GM21423 (cell line): ENCODE data around the gene TBC1D9B.
"Not testable (repeated sequence)": the region's sequence is repeated elsewhere in the genome, so short reads cannot be mapped to it uniquely, and the experiment has no call there.

Experiments used
- ATAC-seq: cut with Tn5 transposase; IDR thresholded peaks from one replicate; pipeline ENCODE4 v1.9.1; 2021; ENCODE audit warnings: mild to moderate bottlenecking, moderate library complexity; ENCODE audit not compliant: unreplicated experiment

Gene TBC1D9B

DNA sequence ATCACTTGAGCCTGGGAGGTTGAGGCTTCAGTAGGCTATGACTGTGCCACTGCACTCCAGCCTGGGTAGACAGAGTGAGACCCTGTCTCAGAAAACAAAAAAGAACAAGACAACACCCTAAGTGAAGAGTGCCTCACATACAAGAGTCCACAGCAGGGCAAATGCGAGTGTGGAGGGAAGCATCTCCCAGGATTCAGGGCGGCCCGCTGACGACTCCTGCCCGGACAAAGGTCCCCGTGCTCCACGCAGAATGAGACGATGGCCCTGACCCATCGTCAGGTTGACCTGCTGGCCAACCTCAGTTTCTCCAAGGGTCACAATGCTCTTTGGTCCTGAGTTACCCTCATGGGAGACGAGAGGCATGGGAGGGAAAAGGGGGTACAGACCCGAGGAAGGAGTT, 67.4 kb downstream of the TBC1D9B start:
- ATAC-seq, result no peak

DNA sequence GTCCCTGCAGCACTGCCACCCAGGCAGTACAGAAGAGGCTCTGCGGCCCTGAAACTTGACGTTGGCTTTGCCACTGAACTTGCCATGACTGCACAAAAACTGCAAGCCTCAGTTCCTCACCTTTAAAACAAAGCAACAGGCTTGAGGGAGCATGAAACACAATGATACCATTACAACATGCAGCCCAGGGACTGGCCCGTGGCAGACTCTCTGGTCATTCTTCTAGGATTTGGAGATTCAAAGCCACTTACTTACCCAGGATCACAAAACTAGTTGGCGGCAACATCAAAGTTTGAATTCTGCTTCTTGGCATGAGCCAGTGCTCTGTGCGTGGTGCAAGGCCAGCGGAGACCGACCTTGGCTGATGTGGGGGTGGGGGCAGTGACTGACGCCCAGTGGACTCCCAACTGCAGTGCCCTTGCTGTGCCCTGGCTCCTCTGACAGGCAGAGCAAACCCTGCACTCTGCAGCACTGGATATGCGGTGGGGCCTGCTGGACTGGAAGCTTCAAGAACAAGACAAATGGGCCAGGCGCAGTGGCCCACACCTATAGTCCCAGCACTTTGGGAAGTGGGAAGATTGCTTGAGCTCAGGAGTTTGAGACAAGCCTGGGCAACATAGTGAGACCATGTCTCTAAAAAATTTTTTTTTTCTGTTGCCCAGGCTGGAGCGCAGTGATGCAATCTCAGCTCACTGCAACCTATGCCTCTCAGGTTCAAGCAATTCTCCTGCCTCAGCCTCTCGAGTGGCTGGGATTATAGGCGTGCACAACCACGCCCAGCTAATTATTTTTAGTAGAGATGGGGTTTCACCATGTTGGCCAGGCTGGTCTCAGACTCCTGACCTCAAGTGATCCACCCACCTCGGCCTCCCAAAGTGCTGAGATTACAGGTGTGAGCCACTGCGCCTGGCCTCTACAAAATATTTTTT, 68.1 kb downstream of the TBC1D9B start:
- no peak for ATAC-seq

DNA sequence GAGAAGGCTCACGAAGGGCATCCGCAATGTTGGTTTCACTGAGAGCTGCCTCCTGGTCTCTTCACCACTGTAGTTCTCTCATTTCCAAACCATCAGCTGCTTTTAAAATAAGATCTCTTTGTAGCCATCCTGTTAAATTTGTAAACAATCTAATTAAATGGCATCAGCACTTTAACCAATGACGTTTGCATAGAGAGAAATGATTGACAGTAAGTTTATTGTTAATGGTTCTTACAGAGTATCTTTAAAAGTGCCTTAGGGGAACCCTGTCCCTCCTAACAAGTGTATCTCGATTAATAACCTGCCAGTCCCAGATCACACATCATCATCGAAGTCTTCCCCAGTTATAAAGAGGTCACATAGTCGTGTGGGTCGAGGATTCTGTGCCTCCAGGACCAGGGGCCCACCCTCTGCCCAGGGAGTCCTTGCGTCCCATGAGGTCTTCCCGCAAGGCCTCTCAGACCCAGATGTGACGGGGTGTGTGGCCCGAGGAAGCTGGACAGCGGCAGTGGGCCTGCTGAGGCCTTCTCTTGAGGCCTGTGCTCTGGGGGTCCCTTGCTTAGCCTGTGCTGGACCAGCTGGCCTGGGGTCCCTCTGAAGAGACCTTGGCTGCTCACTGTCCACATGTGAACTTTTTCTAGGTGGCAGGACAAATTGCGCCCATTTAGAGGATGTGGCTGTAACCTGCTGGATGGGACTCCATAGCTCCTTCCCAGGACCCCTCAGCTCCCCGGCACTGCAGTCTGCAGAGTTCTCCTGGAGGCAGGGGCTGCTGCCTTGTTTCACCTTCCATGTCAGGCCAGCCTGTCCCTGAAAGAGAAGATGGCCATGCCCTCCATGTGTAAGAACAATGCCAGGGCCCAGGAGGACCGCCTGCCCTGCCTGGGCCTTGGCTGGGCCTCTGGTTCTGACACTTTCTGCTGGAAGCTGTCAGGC, 70.4 kb downstream of the TBC1D9B start:
- no peak for ATAC-seq

DNA sequence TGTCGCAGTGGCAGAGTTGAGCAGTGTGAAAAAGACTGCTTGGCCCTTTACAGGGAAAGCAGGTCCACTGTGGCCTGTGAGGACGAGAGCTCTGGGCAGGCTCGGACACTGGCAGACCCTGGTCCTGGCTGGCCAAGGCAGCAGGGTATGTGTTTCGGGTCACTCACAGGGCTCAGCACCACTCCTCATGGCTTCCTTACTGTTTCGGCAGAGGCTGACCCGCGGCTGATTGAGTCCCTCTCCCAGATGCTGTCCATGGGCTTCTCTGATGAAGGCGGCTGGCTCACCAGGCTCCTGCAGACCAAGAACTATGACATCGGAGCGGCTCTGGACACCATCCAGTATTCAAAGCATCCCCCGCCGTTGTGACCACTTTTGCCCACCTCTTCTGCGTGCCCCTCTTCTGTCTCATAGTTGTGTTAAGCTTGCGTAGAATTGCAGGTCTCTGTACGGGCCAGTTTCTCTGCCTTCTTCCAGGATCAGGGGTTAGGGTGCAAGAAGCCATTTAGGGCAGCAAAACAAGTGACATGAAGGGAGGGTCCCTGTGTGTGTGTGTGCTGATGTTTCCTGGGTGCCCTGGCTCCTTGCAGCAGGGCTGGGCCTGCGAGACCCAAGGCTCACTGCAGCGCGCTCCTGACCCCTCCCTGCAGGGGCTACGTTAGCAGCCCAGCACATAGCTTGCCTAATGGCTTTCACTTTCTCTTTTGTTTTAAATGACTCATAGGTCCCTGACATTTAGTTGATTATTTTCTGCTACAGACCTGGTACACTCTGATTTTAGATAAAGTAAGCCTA, 71.3 kb downstream of the TBC1D9B start:
- peak; percentile 71 for ATAC-seq

DNA sequence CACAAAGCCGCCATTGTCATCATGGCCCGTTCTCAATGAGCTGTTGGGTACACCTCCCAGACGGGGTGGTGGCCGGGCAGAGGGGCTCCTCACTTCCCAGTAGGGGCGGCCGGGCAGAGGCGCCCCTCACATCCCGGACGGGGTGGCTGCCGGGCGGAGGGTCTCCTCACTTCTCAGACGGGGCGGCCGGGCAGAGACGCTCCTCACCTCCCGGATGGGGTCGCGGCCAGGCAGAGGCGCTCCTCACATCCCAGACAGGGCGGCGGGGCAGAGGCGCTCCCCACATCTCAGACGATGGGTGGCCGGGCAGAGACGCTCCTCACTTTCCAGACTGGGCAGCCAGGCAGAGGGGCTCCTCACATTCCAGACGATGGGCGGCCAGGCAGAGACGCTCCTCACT, 72.8 kb downstream of the TBC1D9B start:
- not testable (repeated sequence) for ATAC-seq

DNA sequence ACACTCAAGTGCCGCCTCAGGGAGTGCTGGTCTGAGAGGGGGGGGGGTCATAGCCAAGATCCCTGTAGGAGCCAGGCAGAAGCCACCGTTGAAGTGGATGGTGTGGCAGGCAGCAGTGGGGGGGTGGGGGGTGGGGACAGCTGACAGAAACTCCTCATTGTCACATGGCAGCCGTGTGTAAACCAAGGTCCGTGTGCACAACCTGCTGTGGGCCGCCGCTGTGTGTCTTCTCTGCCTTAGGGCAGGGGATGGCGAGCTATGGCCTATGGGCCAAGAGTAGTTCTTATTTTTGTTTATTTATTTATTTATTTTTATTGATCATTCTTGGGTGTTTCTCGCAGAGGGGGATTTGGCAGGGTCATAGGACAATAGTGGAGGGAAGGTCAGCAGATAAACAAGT, 73.6 kb downstream of the TBC1D9B start:
- ATAC-seq, result no peak

DNA sequence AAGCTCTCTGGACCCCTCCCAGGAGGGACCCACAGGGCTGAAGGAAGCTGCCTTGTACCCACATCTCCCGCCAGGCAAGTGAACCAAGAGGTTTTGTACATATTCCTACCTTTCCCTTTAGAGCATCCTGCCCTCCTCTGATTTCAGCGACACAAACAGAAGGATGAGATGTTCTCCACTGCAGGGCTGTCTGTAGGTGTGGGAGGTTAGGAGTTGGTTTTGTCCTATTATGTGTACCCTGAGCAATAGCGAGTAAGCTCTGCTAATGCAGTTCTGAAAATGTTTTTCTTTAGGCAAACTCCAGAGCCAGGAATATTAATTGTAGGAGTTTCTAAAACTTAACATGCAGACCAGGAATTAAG, 74.0 kb downstream of the TBC1D9B start:
- ATAC-seq, result no peak

DNA sequence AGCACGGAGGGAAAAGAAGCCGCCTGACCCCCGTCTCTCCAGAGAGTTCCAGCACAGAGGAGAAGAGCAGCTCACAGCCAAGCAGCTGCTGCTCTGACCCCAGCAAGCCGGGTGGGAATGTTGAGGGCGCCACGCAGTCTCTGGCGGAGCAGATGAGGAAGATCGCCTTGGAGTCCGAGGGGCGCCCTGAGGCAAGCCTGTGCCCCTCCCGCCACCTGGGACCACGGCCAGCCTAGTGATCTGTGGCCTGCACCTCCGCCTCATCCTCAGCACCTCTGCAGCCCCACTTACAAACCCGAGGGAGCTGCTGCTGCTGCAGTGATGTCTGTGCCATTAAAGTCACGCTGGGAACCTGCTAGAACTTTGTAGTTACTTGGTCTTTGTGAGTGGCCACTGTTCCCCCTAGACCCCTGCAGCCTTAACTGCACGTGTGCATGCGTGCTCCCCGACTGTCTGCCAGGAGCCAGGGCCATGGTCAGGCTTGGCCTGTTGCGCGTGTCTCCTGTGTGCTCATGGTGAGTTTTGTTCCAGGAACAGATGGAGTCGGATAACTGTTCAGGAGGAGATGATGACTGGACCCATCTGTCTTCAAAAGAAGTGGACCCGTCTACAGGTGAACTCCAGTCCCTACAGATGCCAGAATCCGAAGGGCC, 74.5 kb downstream of the TBC1D9B start:
- ATAC-seq, result no peak

DNA sequence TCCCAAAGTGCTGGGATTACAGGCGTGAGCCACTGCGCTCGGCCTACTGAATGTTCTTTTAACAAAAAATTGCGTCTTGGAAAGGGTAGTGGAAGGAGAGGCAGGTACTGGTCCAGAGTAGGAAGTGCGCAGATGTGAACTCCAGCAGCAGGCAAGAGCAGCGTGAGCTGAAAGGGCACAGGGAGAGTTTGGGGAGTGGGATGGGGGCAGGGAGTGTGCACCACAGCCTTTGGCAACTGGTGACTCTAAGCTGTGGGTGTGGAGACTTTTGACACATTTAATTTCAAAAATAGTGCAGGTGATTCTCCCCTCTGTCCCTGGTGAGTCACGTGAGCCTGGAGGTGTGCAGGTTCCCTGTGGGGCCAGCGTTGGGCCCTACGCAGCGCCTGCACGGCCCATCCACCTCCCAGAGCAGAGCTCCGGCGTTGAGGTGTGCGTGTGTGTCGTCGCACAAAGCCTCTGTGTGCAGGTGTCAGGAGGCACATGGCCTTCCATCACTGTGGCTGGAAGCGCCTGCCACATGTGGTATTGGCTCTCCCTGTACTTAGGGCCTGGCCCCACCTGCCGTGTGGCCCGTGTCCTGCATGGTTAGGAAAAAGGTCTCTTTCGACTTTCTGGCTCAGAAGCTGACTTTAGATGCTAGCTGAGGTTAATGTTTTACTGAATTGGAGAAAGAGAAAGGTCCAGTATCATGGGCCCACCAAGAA, 75.5 kb downstream of the TBC1D9B start:
- ATAC-seq, result no peak

DNA sequence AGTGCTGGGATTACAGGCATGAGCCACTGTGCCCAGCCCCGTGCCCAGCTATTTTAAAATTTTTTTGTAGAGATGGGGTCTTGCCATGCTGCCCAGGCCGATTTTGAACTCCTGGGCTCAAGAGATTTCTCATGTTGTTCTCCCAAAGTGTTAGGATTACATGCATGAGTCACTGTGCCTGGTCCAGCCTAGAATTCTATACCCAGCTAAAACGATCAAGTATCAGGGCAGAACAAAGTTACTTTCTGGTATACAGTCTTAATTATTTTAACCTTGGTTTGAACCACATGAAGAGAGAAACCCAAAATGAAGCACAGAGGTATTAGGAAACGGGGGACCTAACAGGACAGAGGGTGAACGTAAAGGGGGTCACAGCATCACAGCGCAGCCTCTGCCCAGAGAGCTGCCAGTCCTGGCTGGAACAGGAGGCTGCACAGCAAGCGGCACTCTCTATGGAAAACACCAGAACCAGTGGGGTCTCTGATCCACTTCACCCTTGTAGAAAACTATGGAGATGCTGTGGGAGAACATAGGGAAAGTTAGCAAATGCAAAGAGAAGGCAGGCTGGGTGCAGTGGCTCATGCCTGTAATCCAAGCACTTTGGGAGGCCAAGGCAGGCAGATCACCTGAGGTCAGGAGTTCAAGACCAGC, 76.8 kb downstream of the TBC1D9B start:
- ATAC-seq, result no peak

DNA sequence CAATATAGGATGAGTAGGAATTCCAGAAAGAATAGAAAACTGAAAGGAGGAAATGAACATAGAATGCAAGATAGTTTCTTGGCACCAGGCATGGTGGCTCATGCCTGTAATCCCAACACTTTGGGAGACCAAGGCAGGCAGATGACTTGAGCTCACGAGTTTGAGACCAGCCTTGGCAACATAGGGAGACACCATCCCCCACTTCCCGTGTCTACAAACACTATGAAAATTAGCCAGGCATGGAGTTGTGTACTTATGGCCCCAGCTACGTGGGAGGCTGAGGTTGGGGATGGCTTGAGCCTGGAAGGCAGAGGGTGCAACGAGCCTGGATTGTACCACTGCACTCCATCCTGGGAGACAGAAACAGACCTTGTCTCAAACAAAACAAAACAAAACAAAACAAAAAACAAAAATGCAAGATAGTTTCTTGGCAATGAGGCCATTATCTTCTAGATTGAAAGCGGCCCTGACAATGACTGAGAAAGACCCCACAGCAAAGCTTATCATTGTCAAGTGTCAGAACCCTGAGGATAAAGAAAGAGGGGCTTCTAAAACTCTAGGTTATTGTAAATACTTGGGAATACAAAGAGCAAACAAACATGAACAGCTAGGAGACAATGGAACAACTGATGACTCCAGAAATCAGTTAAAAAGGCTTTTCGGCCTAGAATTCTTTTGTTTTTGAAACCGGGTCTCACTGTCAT, 77.8 kb downstream of the TBC1D9B start:
- no peak for ATAC-seq

DNA sequence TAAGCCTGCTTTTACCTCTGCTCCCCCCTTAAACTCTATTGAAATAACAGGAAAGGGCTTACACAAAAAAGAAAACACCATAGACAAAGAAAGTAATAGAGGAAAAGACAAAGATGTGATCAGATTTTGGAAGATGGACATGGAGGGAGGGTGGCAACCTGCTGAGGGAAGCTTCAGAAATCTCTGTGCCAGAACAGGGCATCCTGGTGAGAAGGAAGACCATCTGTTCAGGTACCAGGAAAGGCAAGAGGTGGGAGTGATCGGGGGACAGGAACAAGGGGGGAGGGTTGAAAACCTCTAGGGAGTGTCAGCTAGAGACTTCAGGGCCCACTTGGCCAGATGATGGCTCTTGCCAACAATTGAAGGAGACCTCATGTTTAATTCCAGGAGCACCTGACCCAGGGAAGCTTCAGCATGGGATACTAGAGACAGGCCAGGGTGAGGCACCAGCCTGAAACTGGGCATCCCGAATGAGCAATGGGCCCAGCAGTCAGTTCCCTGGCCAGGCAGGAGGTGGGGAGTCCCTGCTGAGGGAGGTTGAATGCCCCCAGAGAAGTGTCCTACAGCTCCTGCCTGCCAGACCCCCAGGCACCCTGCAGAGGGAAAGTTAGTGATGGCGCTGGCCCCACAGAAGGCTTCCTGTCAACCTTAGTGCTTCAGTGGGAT, 78.8 kb downstream of the TBC1D9B start:
- no peak for ATAC-seq

DNA sequence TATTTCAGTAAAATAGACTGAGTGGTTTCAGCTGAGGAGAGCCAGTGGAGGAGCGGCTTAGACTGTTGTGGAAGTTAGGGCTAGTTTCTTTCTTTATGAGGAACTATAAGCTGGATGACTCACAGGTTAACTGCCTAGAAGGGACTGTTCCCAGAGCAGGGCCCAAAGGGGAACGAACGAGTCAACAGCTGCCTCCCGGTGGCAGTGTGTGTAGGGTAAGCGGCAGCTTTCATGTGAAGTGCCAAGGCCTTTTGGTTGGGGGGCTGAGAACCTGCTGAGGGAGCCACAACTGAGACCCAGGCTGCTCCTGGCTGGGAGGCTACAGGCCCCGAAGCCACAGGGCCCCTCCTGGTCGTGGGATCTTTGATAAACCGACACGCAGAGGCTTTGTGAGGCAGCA, 80.0 kb downstream of the TBC1D9B start:
- no peak for ATAC-seq

DNA sequence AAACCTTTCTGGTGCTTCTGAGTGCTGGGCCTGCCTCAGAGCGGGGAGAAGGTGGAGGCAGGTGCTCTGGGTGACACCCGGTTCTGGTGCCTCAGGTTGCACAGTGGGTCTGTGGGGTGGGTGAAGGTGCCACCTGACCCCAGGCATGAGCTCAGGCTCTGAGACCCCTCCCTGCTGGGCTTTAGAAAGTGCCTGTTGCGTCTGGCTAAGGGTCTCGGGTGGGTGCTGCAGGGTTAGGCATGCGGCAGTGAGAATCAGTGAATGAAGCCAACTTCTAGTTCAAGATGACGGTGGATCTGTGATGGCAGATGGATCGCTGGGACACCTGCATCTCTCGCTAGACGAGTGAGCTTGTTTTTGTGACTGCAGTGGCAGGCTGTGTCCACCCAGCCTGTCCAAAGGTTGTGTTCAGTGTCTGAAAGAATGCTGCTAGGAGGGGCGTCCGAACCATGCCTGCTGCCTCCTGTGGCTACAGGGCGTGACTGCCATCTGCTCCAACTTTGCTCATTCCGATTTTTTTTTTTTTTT, 82.0 kb downstream of the TBC1D9B start:
- ATAC-seq, result no peak

DNA sequence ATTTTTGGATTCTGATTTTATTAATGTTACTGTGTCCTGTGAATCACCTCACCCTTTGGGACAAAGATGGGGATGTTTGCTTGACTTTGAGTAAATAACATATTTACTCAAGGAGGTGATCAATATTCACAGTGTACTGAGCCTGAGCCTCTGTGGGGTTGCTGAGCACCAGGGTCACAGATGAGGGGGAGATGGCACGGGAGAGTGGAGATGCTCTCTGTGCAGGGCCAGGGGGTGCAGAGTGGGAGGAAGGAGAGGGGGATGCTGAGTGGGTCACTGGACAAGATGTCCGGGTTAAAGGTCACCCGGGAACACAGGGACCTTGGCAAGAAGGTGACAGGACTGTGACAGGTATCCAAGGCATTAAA, 83.0 kb downstream of the TBC1D9B start:
- no peak for ATAC-seq

DNA sequence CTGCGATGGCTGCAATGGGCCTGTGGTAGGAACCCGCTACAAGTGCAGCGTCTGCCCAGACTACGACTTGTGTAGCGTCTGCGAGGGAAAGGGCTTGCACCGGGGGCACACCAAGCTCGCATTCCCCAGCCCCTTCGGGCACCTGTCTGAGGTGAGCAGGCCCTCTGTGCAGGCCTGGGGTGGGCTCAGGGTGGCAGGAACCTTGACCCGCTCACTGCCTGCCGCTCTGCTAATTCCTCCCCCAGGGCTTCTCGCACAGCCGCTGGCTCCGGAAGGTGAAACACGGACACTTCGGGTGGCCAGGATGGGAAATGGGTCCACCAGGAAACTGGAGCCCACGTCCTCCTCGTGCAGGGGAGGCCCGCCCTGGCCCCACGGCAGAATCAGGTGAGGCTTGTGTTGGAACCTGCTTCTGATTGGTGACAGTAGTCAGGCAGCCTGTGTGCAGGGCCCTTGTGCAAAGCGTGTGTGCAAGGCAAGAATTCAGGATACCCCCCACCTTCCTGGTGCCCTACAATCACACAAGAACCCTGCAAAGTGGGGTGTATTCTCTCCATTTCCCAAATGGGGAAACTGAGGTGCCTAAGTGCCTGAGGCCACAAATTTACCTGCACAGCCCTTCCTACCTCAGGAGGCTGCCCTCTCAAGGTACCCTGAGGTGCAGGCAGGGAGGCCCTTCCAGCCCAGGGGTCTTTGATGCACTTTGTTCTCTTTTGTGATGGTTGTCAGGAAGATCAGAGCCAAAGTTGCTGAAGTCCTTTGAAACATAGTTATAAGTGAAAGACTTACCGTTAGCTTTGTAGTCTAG, 83.6 kb downstream of the TBC1D9B start:
- ATAC-seq, result no peak

DNA sequence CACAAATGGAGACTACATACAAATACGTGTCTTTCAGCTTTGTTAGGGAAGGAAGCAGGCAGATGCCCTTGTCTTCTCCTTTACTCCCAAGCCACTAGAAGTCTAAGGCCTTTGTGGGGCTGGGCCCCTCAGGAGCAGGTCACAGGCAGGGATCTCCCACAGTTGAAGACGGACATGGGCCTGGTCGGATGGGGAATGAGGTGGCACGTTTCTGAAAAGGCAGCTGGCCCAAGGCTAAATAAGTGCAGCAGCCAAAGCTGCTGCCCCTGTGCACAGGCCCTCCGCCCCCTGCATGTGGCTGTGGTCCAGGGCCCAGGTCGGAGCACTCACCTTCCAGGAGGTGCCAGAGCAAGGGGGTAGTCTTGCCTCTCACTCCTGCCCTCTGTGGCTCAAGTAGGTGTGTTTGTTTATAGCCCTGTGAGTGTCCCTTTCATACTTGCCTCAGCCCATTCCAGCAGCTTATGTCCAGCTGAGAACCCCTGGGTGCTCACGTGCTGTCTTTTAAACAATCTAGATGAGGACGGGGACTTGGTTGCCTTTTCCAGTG, 85.2 kb downstream of the TBC1D9B start:
- ATAC-seq, result no peak
